Fibroblast of skin of right quadriceps (primary cell): ENCODE measurements around the gene RAB3B.

Source experiments
- DNase-seq: peaks from one replicate; pipeline ENCODE4 v3.0.0-alpha.2; 2013

RAB3B gene

DNA sequence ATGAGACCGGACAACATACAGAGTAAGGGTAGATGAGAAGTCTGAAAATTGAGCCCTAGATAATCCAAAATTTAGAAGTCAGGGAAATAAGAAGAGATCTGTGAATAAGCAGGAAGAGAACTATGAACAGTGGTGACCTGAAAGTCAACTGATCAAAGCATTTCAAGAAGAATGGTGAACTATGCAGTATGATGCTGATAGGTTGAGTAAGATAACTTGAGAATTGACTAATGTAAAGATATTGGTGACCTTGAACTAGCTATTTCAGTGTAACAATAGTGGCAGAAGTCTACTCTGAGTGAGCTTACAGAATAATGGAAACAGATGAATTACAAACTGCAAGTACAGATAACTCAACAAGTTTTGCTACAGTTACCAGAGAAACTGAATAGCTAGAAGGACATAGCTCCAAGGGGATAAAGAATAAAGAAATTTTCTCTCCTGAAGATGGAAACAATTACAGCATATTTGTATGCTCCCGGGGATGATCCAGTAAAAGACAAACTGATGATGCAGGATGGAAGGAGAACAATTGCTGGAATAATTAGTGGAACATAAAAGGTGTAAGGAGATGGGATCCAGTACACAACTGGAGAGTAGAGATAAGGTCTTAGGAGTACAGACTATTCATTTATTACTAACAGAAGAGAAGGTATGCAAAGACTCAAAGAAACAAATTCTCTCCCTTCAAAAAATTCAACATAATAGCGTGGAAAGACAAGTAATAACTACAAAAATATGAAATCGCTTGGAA, 122.8 kb downstream of the RAB3B start:
- DNase-seq = no peak

DNA sequence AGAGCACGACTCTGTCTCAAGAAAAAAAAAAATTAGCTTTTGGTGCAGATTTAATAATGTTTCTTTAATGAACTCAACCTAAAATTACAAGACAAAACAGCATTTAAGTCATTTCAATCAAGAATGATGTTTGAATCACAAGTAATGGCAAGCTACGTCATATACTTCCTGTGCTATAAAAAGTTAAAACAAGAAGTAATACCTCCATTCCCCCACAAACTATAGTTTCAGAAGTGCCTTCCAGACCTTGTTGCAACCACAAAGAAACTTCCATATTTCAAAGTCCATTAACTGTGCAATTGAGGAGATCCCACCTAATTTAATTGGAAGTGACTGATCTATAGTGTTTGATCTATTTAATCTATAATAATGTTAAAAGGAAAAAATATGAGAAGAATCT, 127.1 kb downstream of the RAB3B start:
- no peak for DNase-seq

DNA sequence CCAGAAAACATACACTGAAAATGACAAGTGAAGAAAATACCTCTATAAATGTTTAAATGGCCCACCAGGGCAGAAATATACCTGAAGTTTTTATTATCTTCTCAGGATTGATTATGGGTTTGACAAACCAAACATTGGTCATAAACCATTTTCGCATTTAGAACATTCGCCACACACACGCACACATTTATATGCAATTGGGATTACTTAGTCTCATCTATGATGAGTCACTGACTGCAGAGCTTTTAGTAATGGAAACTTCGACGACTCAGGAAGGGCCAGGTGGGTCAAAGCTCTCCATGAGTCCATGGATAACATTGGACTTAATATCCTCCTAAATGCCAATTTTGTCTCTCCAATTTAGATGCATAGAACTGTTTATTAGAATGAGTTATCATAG, 128.8 kb downstream of the RAB3B start:
- peak; percentile 12 for DNase-seq

DNA sequence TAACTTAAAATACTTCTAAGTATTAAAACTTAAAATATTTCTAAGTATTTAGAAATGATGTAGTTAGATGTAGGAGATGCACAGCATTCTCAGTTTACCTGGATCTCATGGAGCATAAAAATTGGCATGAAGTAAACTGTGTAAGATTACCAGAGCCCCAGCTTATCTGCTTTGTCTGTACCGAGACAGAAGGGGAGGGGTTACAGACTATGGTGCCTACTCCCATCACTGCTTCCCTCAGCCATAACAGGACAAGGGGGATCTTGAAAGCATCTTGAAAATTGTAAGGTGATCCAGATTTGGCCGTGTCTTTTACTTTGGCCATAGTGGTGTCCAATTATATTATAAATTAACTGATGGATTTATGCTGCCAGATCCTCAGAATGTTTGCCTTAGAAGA, 130.8 kb downstream of the RAB3B start:
- DNase-seq = no peak

DNA sequence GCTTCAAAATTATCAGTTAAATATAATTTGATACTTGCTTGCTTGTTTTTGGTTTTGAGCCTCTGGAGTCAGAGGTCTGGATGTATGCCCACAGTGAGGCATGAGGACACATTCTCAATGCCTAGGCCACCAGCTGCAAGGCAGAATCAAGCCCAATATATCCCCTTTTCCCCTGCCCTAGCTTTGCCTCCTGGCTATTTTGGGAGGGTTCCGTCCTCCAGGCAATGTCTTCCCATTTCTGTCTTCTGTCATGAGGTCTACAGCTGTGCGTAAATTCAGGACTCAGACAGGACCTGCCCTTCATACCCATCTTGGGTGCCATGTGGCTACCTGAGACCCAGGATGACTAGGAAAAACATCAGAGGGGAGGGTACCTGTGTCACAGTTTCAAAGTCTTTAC, 131.2 kb downstream of the RAB3B start:
- DNase-seq = no peak

DNA sequence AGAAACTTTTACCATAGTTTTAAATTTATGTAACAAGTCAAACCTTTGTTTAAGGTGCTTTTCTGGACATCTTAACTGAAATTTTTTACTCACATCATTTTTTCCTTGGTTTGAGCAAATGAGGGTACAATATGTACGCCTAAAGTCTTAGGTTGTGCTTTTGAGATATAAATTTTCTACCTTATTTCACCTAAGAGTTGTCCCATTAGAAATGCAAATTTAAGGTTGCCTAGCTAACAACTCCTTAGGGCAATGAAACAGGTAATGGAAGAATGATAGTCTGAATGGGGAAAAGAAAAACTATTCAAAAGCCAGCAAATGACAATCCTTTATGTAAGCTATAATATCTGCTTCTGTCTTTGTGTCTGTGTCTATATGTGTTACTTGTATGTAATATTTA, 131.6 kb downstream of the RAB3B start:
- DNase-seq = no peak
